COR-L47 (cell line): ENCODE measurements around the gene FHIT.
"Not testable (repeated sequence)": the region's sequence is repeated elsewhere in the genome, so short reads cannot be mapped to it uniquely, and the experiment has no call there.

Source experiments
- DNase-seq: peaks from one replicate; lab custom pipeline; 2025; lab: John Stamatoyannopoulos, UW

FHIT gene

GRCh38 chr3:59934560-59934959 is 1316.7 kb downstream of the FHIT start:
- DNase-seq = not testable (repeated sequence)

- no peak for DNase-seq
Measured at GRCh38 chr3:59930170-59930569, 1321.1 kb downstream of the FHIT start.

GRCh38 chr3:59927056-59927455 is 1324.2 kb downstream of the FHIT start:
- DNase-seq = no peak

- no peak for DNase-seq
Measured at GRCh38 chr3:59925946-59926345, 1325.3 kb downstream of the FHIT start.

- no peak for DNase-seq
Measured at GRCh38 chr3:59922192-59922591, 1329.1 kb downstream of the FHIT start.

GRCh38 chr3:59920822-59921221 is 1330.4 kb downstream of the FHIT start:
- DNase-seq = no peak

GRCh38 chr3:59919586-59919985 is 1331.7 kb downstream of the FHIT start:
- DNase-seq = no peak

- DNase-seq = no peak
Measured at GRCh38 chr3:59914251-59914650, 1337.0 kb downstream of the FHIT start.

GRCh38 chr3:59913645-59914044 is 1337.6 kb downstream of the FHIT start:
- no peak for DNase-seq

- no peak for DNase-seq
Measured at GRCh38 chr3:59908701-59909100, 1342.6 kb downstream of the FHIT start.

- no peak for DNase-seq
Measured at GRCh38 chr3:59908280-59908679, 1343.0 kb downstream of the FHIT start.

GRCh38 chr3:59904296-59904695 is 1347.0 kb downstream of the FHIT start:
- no peak for DNase-seq

GRCh38 chr3:59899061-59899460 is 1352.2 kb downstream of the FHIT start:
- no peak for DNase-seq

GRCh38 chr3:59895972-59896371 is 1355.3 kb downstream of the FHIT start:
- no peak for DNase-seq

- no peak for DNase-seq
Measured at GRCh38 chr3:59894425-59895121, 1356.7 kb downstream of the FHIT start.

GRCh38 chr3:59890639-59891038 is 1360.6 kb downstream of the FHIT start:
- DNase-seq = no peak

- DNase-seq = no peak
Measured at GRCh38 chr3:59886790-59887189, 1364.5 kb downstream of the FHIT start.

- no peak for DNase-seq
Measured at GRCh38 chr3:59885899-59886400, 1365.3 kb downstream of the FHIT start.

- DNase-seq = no peak
Measured at GRCh38 chr3:59885101-59885500, 1366.2 kb downstream of the FHIT start.

GRCh38 chr3:59884409-59884808 is 1366.8 kb downstream of the FHIT start:
- no peak for DNase-seq

GRCh38 chr3:59882746-59883145 is 1368.5 kb downstream of the FHIT start:
- no peak for DNase-seq

- no peak for DNase-seq
Measured at GRCh38 chr3:59880717-59881116, 1370.5 kb downstream of the FHIT start.

GRCh38 chr3:59879031-59879581 is 1372.1 kb downstream of the FHIT start:
- no peak for DNase-seq

GRCh38 chr3:59878038-59878427 is 1373.2 kb downstream of the FHIT start:
- DNase-seq = no peak
